HepG2 (cell line): ENCODE data around the gene SPAG4. TPM values are rescaled to one million over a fixed set of nuclear protein-coding genes. Genes with fewer than 3 reads are reported as not detected.

Experiments used
- KDM5B ChIP-seq: sonication (generic); formaldehyde crosslinking; IDR thresholded peaks from 2 replicates; pipeline ENCODE4 v1.4.0; 2020; ENCODE audit warnings: missing genetic modification reagents, mild to moderate bottlenecking, borderline replicate concordance
- KLF15 ChIP-seq: sonication (generic); formaldehyde crosslinking; IDR thresholded peaks from 2 replicates; pipeline ENCODE4 v1.8.1; 2023; ENCODE audit warnings: borderline replicate concordance, mild to moderate bottlenecking, inconsistent platforms, missing genetic modification reagents, mixed read lengths
- MBNL3 ChIP-seq: fragments of 250-450 bp; sonication (Bioruptor Pico); conservative IDR thresholded peaks from 2 replicates; pipeline ENCODE4 v1.8.0; 2022; ENCODE audit warnings: mild to moderate bottlenecking, inconsistent platforms
- NFKBIZ ChIP-seq: IDR thresholded peaks from 2 replicates; pipeline ENCODE4 v1.6.1; 2018; ENCODE audit warnings: missing genetic modification reagents, missing compliant biosample characterization
- SNAI1 ChIP-seq: sonication (generic); formaldehyde crosslinking; IDR thresholded peaks from 2 replicates; pipeline ENCODE4 v1.5.0; 2020; ENCODE audit warnings: mild to moderate bottlenecking, missing genetic modification reagents, borderline replicate concordance
- SPEN ChIP-seq: sonication (generic); formaldehyde crosslinking; IDR thresholded peaks from 2 replicates; pipeline ENCODE4 v1.5.1; 2020; ENCODE audit warnings: low read depth, mild to moderate bottlenecking, missing genetic modification reagents
- ZFAT ChIP-seq: sonication (generic); formaldehyde crosslinking; conservative IDR thresholded peaks from 2 replicates; pipeline ENCODE4 v1.8.1; 2023; ENCODE audit warnings: missing genetic modification reagents, inconsistent platforms
- ZNF292 ChIP-seq: sonication (generic); formaldehyde crosslinking; IDR thresholded peaks from 2 replicates; pipeline ENCODE4 v1.8.1; 2022; ENCODE audit warnings: mild to moderate bottlenecking, low read depth, missing genetic modification reagents, borderline replicate concordance
- ZNF296 ChIP-seq: sonication (generic); formaldehyde crosslinking; conservative IDR thresholded peaks from 2 replicates; pipeline ENCODE4 v1.5.0; 2020; ENCODE audit warnings: mild to moderate bottlenecking, missing genetic modification reagents
- ZNF557 ChIP-seq: sonication (generic); formaldehyde crosslinking; IDR thresholded peaks from 2 replicates; pipeline ENCODE4 v1.4.0; 2020; ENCODE audit warnings: missing genetic modification reagents
- ZNF737 ChIP-seq: sonication (generic); formaldehyde crosslinking; IDR thresholded peaks from 2 replicates; pipeline ENCODE4 v1.5.0; 2020; ENCODE audit warnings: missing genetic modification reagents, mild to moderate bottlenecking, borderline replicate concordance
- ZNF75D ChIP-seq: sonication (generic); formaldehyde crosslinking; IDR thresholded peaks from 2 replicates; pipeline ENCODE4 v1.8.1; 2023; ENCODE audit warnings: missing genetic modification reagents, mild to moderate bottlenecking, borderline replicate concordance
- ZNF790 ChIP-seq: sonication (generic); formaldehyde crosslinking; IDR thresholded peaks from 2 replicates; pipeline ENCODE4 v1.8.0; 2022; ENCODE audit warnings: missing genetic modification reagents, mild to moderate bottlenecking, borderline replicate concordance
- polyA plus RNA-seq, 8 experiments: library from polyadenylated mRNA; depleted of rRNA in 3 of 8; stranded (reverse) in 7 of 8; unstranded in 1 of 8; fragments of >200 nt; fragmentation: Illumina TruSeq in 4 of 8; extraction: Trizol in 4 of 8; gene quantifications; 2 replicates each; pipeline versions ENCODE4 v1.2.1 to v1.2.3, GENCODE V29; 2011 to 2016; ENCODE audit warnings: low read depth in 4 of 8, missing spikeins in 1 of 8, mixed read lengths in 1 of 8; ENCODE audit not compliant: insufficient read depth in 1 of 8
- total RNA-seq, 5 experiments: library from RNA; depleted of rRNA; stranded (reverse); fragments of >200 nt; fragmentation: Illumina TruSeq; extraction: Trizol; gene quantifications; 2 replicates each; pipeline ENCODE4 v1.2.3, GENCODE V29; 2016; ENCODE audit warnings: low read depth in 1 of 5
- TF ChIP-seq, protein P1 (sequence below): sonication (generic); formaldehyde crosslinking; IDR thresholded peaks from 2 replicates; pipeline ENCODE4 v1.5.0; 2020; ENCODE audit warnings: missing genetic modification reagents
- TF ChIP-seq, protein P2 (sequence below): sonication (generic); formaldehyde crosslinking; IDR thresholded peaks from 2 replicates; pipeline ENCODE4 v1.5.0; 2020; ENCODE audit warnings: mild to moderate bottlenecking, missing genetic modification reagents
- TF ChIP-seq, protein P3 (sequence below): sonication (generic); formaldehyde crosslinking; IDR thresholded peaks from 2 replicates; pipeline ENCODE4 v1.4.0; 2020; ENCODE audit warnings: mild to moderate bottlenecking, missing genetic modification reagents
- TF ChIP-seq, protein P4 (sequence below): sonication (generic); formaldehyde crosslinking; IDR thresholded peaks from 2 replicates; pipeline ENCODE4 v1.4.0; 2020; ENCODE audit warnings: missing genetic modification reagents
- TF ChIP-seq, protein P5 (sequence below): sonication (generic); formaldehyde crosslinking; IDR thresholded peaks from 2 replicates; pipeline ENCODE4 v1.5.0; 2020; ENCODE audit warnings: missing genetic modification reagents
- TF ChIP-seq, protein P6 (sequence below): sonication (generic); formaldehyde crosslinking; IDR thresholded peaks from 2 replicates; pipeline ENCODE4 v1.5.0; 2020; ENCODE audit warnings: missing genetic modification reagents
- TF ChIP-seq, protein P7 (sequence below): sonication (generic); formaldehyde crosslinking; IDR thresholded peaks from 2 replicates; pipeline ENCODE4 v1.8.0; 2022; ENCODE audit warnings: missing genetic modification reagents, low read depth, mild to moderate bottlenecking, borderline replicate concordance

The SPAG4 gene
- total and polyA plus RNA-seq, 2 of the 13 experiments (the other 11 are each of a cell fraction or from before 2014, with no cell fraction given) = 5.8 to 137 TPM

DNA sequence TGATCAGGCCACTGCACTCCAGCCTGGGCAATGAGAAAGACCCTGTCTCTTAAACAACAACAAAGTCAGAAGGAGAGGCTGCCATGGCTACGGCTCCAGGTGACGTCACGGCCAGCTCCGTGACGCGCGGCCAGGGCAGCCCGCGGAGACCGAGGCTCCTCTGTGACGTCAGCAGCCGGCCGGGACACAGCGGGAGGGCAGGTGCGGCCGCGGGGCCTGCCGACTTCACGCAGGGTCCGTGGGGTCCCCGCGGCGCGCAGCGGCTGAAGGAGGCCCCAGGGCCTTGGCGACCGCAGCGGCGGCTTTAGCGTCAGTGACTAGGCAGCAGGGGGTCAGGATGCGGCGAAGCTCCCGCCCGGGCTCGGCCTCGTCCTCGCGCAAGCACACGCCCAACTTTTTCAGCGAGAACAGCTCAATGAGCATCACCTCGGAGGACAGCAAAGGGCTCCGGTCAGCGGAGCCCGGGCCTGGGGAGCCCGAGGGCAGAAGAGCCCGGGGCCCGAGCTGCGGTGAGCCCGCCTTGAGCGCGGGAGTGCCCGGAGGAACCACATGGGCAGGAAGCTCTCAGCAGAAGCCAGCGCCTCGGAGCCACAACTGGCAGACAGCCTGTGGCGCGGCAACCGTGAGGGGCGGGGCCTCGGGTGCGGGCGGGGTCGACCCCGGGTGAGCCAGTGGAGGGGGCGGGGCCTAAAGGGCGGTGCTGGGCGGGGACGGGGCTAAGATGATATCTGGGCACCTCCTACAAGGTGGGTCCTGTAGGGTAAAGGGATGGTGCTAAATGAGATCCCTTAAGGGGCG lies at the start of gene SPAG4 (continued):
- peak; percentile 97; the same call in 1 of the 2 replicates for TF ChIP-seq ZNF75D (CRISPR knock-in tag)
- peak; percentile 4; the same call in 1 of the 2 replicates for TF ChIP-seq ZNF292
- no peak for TF ChIP-seq MBNL3 (CRISPR knock-in tag)
- TF ChIP-seq ZNF737 (CRISPR knock-in tag) = no peak
- TF ChIP-seq, protein P1, sequence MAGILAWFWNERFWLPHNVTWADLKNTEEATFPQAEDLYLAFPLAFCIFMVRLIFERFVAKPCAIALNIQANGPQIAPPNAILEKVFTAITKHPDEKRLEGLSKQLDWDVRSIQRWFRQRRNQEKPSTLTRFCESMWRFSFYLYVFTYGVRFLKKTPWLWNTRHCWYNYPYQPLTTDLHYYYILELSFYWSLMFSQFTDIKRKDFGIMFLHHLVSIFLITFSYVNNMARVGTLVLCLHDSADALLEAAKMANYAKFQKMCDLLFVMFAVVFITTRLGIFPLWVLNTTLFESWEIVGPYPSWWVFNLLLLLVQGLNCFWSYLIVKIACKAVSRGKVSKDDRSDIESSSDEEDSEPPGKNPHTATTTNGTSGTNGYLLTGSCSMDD = peak; percentile 96
- TF ChIP-seq, protein P2, sequence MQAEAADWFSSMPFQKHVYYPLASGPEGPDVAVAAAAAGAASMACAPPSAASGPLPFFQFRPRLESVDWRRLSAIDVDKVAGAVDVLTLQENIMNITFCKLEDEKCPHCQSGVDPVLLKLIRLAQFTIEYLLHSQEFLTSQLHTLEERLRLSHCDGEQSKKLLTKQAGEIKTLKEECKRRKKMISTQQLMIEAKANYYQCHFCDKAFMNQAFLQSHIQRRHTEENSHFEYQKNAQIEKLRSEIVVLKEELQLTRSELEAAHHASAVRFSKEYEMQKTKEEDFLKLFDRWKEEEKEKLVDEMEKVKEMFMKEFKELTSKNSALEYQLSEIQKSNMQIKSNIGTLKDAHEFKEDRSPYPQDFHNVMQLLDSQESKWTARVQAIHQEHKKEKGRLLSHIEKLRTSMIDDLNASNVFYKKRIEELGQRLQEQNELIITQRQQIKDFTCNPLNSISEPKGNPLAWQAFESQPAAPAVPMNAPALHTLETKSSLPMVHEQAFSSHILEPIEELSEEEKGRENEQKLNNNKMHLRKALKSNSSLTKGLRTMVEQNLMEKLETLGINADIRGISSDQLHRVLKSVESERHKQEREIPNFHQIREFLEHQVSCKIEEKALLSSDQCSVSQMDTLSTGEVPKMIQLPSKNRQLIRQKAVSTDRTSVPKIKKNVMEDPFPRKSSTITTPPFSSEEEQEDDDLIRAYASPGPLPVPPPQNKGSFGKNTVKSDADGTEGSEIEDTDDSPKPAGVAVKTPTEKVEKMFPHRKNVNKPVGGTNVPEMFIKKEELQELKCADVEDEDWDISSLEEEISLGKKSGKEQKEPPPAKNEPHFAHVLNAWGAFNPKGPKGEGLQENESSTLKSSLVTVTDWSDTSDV (CRISPR knock-in tag) = peak; percentile 99
- TF ChIP-seq, protein P3, sequence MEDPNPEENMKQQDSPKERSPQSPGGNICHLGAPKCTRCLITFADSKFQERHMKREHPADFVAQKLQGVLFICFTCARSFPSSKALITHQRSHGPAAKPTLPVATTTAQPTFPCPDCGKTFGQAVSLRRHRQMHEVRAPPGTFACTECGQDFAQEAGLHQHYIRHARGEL (CRISPR knock-in tag) = 0 out of 2 replicates have a peak, but pooled peaks have one; percentile 18
- TF ChIP-seq, protein P4, sequence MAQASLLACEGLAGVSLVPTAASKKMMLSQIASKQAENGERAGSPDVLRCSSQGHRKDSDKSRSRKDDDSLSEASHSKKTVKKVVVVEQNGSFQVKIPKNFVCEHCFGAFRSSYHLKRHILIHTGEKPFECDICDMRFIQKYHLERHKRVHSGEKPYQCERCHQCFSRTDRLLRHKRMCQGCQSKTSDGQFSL (CRISPR knock-in tag) = 0 out of 2 replicates have a peak, but pooled peaks have one; percentile 65
- TF ChIP-seq SNAI1 (CRISPR knock-in tag) = peak; percentile 31
- peak; percentile 98 for TF ChIP-seq KDM5B (CRISPR knock-in tag)
- TF ChIP-seq, protein P5, sequence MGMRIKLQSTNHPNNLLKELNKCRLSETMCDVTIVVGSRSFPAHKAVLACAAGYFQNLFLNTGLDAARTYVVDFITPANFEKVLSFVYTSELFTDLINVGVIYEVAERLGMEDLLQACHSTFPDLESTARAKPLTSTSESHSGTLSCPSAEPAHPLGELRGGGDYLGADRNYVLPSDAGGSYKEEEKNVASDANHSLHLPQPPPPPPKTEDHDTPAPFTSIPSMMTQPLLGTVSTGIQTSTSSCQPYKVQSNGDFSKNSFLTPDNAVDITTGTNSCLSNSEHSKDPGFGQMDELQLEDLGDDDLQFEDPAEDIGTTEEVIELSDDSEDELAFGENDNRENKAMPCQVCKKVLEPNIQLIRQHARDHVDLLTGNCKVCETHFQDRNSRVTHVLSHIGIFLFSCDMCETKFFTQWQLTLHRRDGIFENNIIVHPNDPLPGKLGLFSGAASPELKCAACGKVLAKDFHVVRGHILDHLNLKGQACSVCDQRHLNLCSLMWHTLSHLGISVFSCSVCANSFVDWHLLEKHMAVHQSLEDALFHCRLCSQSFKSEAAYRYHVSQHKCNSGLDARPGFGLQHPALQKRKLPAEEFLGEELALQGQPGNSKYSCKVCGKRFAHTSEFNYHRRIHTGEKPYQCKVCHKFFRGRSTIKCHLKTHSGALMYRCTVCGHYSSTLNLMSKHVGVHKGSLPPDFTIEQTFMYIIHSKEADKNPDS (CRISPR knock-in tag) = no peak
- TF ChIP-seq SPEN (CRISPR knock-in tag) = peak; percentile 77
- TF ChIP-seq ZFAT (CRISPR knock-in tag) = peak; percentile 93; the same call in 1 of the 2 replicates
- TF ChIP-seq, protein P6, sequence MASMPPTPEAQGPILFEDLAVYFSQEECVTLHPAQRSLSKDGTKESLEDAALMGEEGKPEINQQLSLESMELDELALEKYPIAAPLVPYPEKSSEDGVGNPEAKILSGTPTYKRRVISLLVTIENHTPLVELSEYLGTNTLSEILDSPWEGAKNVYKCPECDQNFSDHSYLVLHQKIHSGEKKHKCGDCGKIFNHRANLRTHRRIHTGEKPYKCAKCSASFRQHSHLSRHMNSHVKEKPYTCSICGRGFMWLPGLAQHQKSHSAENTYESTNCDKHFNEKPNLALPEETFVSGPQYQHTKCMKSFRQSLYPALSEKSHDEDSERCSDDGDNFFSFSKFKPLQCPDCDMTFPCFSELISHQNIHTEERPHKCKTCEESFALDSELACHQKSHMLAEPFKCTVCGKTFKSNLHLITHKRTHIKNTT (CRISPR knock-in tag) = no peak
- peak; percentile 98 for TF ChIP-seq ZNF557 (CRISPR knock-in tag)
- no peak for TF ChIP-seq ZNF296 (CRISPR knock-in tag)
- TF ChIP-seq NFKBIZ (CRISPR knock-in tag) = 0 out of 2 replicates have a peak, but pooled peaks have one; percentile 80
- peak; percentile 97 for TF ChIP-seq ZNF790
- TF ChIP-seq KLF15 (CRISPR knock-in tag) = peak; percentile 97; the same call in 1 of the 2 replicates
- TF ChIP-seq, protein P7, sequence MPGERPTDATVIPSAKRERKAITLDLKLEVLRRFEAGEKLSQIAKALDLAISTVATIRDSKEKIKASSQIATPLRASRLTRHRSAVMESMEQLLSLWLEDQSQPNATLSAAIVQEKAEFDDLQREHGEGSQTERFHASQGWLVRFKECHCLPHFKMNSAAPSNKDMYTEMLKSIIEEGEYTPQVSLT = peak; percentile 99
